ENCODE measurements around the gene SLC26A4.

Gene SLC26A4

DNA sequence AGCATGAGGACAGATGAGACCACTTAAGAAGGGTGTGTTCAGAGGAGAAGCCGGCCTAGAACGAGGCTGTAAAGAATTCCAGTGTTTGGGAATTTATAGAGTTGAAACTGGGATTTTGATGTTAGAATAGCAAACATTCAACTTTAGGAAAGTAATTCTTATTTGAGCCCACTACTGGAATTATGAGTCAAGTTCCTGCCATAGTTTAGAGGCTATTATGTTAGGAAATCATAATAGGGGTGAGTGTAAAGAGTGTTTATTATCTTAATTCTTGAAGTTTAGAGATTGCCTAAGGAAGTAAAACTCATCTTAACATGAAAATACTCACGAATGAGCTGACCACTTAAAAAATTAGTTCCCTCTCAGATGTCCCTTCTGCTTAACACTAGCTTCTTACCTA lies 85.4 kb downstream of the SLC26A4 start:
- no peak for DNase-seq (ENCODE audit: low spot score)

GRCh38 chr7:107751113-107751512 lies 90.5 kb downstream of the SLC26A4 start:
- no peak for DNase-seq (ENCODE audit: low spot score)

DNA sequence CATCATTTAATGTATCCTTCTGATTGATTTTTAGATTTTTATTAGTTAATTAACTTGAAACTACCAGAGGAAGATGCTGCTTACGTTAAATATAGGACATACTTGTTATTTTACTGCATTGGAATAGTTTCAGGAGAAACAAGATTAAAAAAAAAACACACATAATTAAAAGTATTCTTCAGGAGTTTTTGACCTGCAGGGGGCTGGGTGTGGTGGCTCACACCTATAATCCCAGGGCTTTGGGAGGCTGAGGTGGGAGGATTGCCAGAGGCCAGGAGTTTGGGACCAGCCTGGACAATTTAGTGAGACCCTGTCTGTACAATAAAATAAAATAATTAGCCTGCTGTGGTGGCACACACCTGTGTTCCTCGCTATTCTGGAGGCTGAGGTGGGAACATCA lies 94.0 kb downstream of the SLC26A4 start:
- no peak for DNase-seq (ENCODE audit: low spot score)

DNA sequence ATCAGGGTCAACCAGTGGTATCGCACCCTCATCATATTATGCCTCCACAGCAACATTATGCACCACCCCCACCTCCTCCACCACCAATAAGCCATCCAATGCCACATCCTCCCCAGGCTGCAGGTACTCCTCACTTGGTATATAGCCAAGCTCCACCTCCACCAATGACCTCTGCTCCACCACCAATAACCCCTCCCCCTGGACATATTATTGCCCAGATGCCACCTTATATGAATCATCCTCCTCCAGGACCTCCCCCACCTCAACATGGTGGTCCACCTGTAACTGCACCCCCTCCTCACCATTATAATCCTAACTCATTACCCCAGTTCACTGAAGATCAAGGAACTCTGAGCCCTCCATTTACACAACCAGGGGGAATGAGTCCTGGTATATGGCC lies 98.0 kb downstream of the SLC26A4 start:
- no peak for DNase-seq (ENCODE audit: low spot score)

DNA sequence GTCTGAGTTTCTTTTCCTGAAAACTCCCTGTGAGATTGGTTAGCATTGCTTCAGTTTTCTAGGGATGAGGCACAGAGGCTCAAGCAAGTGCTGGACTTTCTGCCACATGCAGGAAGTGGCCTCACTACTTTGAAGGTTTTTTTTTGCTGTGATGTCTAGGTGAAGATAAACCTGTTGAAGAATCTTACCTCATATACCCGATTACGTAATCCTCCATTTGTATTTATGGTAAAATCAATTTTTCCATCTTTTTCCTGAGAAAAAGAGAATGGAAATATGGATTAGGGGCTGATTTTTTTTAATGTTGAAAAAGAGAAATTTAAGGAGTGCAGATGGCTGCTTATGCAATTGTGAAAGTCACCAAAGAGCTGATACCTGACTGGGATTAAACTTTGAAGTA lies 106.8 kb downstream of the SLC26A4 start:
- no peak for DNase-seq (ENCODE audit: low spot score)
